ENCODE data around the gene CDIP1. TPM values are rescaled to one million over a fixed set of nuclear protein-coding genes. Genes with fewer than 3 reads are reported as not detected.

Gene CDIP1
- total and polyA plus RNA-seq, 4 donors: 4.4 to 18.6 (median 12.0) TPM

GRCh38 chr16:4522051-4522581 is 16.5 kb downstream of the CDIP1 start:
- Histone ChIP-seq H3K27me3 (ENCODE audit: control insufficient read depth in 4 of 4, insufficient read depth in 4 of 4, low read length in 3 of 4) (no peaks in the 10 kb centered on the region), H3K4me3 (ENCODE audit: low read depth in 1 of 3, low read length in 3 of 3) (no peak overlapping the region), H3K27ac (ENCODE audit: low read depth in 1 of 2, low read length in 2 of 2) (no peak overlapping the region), H3K36me3 (ENCODE audit: control insufficient read depth in 4 of 4, insufficient read depth in 3 of 4, low read depth in 1 of 4, low read length in 3 of 4) (peaks cover 0 to 3% (median 1%) of the 10 kb centered on the region in 4 donors), H3K4me1 (ENCODE audit: control insufficient read depth in 4 of 4, insufficient read depth in 4 of 4, low read length in 3 of 4) (peaks cover 0 to 4% (median 0%) of the 10 kb centered on the region in 4 donors), H3K9me3 (ENCODE audit: control insufficient read depth in 4 of 4, low read length in 3 of 4) (no peaks in the 10 kb centered on the region), H3K9ac (ENCODE audit: low read depth in 1 of 2, low read length in 2 of 2) (no peak overlapping the region)
- 85% methylated on average over 8 of the region's 8 CpGs for WGBS
- TF ChIP-seq JUND (IDR thresholded peaks at IDR 0.05): no peak
- no peak for TF ChIP-seq ATF3 (IDR thresholded peaks at IDR 0.05)
- TF ChIP-seq CTCF (IDR thresholded peaks at IDR 0.05; ENCODE audit: low read depth, low read length, missing input control): no peak
- TF ChIP-seq HNF4G (IDR thresholded peaks at IDR 0.05): no peak
- no peak for TF ChIP-seq RXRA (IDR thresholded peaks at IDR 0.05)
- no peak for TF ChIP-seq TAF1 (conservative IDR thresholded peaks at IDR 0.05)
- no peak for TF ChIP-seq NR2F2 (IDR thresholded peaks at IDR 0.05)
- no peak for TF ChIP-seq FOXA2 (IDR thresholded peaks at IDR 0.05)
- no peak for TF ChIP-seq HNF4A (conservative IDR thresholded peaks at IDR 0.05)
- TF ChIP-seq MAX (IDR thresholded peaks at IDR 0.05): no peak
- TF ChIP-seq, protein P1, sequence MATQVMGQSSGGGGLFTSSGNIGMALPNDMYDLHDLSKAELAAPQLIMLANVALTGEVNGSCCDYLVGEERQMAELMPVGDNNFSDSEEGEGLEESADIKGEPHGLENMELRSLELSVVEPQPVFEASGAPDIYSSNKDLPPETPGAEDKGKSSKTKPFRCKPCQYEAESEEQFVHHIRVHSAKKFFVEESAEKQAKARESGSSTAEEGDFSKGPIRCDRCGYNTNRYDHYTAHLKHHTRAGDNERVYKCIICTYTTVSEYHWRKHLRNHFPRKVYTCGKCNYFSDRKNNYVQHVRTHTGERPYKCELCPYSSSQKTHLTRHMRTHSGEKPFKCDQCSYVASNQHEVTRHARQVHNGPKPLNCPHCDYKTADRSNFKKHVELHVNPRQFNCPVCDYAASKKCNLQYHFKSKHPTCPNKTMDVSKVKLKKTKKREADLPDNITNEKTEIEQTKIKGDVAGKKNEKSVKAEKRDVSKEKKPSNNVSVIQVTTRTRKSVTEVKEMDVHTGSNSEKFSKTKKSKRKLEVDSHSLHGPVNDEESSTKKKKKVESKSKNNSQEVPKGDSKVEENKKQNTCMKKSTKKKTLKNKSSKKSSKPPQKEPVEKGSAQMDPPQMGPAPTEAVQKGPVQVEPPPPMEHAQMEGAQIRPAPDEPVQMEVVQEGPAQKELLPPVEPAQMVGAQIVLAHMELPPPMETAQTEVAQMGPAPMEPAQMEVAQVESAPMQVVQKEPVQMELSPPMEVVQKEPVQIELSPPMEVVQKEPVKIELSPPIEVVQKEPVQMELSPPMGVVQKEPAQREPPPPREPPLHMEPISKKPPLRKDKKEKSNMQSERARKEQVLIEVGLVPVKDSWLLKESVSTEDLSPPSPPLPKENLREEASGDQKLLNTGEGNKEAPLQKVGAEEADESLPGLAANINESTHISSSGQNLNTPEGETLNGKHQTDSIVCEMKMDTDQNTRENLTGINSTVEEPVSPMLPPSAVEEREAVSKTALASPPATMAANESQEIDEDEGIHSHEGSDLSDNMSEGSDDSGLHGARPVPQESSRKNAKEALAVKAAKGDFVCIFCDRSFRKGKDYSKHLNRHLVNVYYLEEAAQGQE (IDR thresholded peaks at IDR 0.05): no peak
- no peak for TF ChIP-seq RAD21 (IDR thresholded peaks at IDR 0.05)
- no peak for TF ChIP-seq GABPA (IDR thresholded peaks at IDR 0.05 in 1 of 2, conservative IDR thresholded peaks at IDR 0.05 in 1 of 2)
- TF ChIP-seq FOXA1 (IDR thresholded peaks at IDR 0.05): no peak
- TF ChIP-seq, protein P2, sequence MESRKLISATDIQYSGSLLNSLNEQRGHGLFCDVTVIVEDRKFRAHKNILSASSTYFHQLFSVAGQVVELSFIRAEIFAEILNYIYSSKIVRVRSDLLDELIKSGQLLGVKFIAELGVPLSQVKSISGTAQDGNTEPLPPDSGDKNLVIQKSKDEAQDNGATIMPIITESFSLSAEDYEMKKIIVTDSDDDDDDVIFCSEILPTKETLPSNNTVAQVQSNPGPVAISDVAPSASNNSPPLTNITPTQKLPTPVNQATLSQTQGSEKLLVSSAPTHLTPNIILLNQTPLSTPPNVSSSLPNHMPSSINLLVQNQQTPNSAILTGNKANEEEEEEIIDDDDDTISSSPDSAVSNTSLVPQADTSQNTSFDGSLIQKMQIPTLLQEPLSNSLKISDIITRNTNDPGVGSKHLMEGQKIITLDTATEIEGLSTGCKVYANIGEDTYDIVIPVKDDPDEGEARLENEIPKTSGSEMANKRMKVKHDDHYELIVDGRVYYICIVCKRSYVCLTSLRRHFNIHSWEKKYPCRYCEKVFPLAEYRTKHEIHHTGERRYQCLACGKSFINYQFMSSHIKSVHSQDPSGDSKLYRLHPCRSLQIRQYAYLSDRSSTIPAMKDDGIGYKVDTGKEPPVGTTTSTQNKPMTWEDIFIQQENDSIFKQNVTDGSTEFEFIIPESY (IDR thresholded peaks at IDR 0.05): no peak
- TF ChIP-seq YY1 (IDR thresholded peaks at IDR 0.05): no peak
- TF ChIP-seq SP1 (IDR thresholded peaks at IDR 0.05): no peak
- TF ChIP-seq EGR1 (IDR thresholded peaks at IDR 0.05; ENCODE audit: low read depth in 2 of 2): no peak
- no peak for DNase-seq (ENCODE audit: low spot score)
